GM12878 (cell line): Measurements from ENCODE around the gene PTPRN2. TPM values are rescaled to one million over a fixed set of nuclear protein-coding genes. Genes with fewer than 3 reads are reported as not detected.

ENCODE experiments used
- ATAC-seq: fragments of 200-7000 bp; cut with Tn5 transposase; 3 replicates; pipeline ENCODE4 v1.9.1; 2020; ENCODE audit warnings: mild to moderate bottlenecking, moderate library complexity
- BruUV-seq: library from RNA; stranded (reverse); fragments of 400-500 nt; replicated peaks from 2 replicates; lab custom pipeline; 2021; lab: Mats Ljungman, UMichigan
- CTCF ChIA-PET: fragments of 300-600 bp; sonication (Branson Sonifier 250); formaldehyde crosslinking; extraction: SDS; loops from one replicate; lab custom pipeline; 2021; ENCODE audit warnings: inconsistent platforms; lab: Yijun Ruan, JAX
- POLR2A ChIA-PET: fragments of 350-600 bp; formaldehyde crosslinking; extraction: SDS; loops from one replicate; lab custom pipeline; 2021; ENCODE audit warnings: inconsistent platforms; lab: Charles Lee
- RAD21 ChIA-PET: fragments of 300-600 bp; sonication (Branson Sonifier 250); formaldehyde crosslinking; loops from one replicate; lab custom pipeline; 2023; ENCODE audit warnings: antibody characterized with exemption; ENCODE audit not compliant: unreplicated experiment; lab: Charles Lee
- SMC1A ChIA-PET: fragments of 300-600 bp; sonication (Branson Sonifier 250); formaldehyde crosslinking; loops from one replicate; lab custom pipeline; 2023; ENCODE audit not compliant: unreplicated experiment, uncharacterized antibody; lab: Charles Lee
- DNase-seq: peaks from one replicate; pipeline ENCODE4 v3.0.0-alpha.2; 2011; ENCODE audit warnings: low read depth, low spot score
- FAIRE-seq: peaks from 3 replicates; lab custom pipeline; 2011; peaks lifted over from hg19 to GRCh38; lab: Jason Lieb, UNC
- H2AFZ ChIP-seq: 2 replicates; pipeline ENCODE4 v1.6.0; 2011; ENCODE audit warnings: low read depth, low read length, control low read depth; ENCODE audit not compliant: control insufficient read depth
- H3K27ac ChIP-seq: 2 replicates; pipeline ENCODE4 v1.5.1; 2011; ENCODE audit warnings: control low read depth; ENCODE audit not compliant: control insufficient read depth, insufficient read depth
- H3K27me3 ChIP-seq, 2 experiments: replicated peaks in 1 of 2; 2 replicates each; pipeline versions ENCODE4 v1.6.0 to v1.6.1; 2011; ENCODE audit warnings: low read length in 1 of 2; ENCODE audit not compliant: control insufficient read depth in 2 of 2, insufficient read depth in 2 of 2
- H3K36me3 ChIP-seq, 2 experiments: 2 replicates each; pipeline ENCODE4 v1.5.1; 2011; ENCODE audit warnings: low read length in 1 of 2; ENCODE audit not compliant: control insufficient read depth in 2 of 2, insufficient read depth in 2 of 2
- H3K4me1 ChIP-seq: 2 replicates; pipeline ENCODE4 v1.6.1; 2011; ENCODE audit warnings: mild to moderate bottlenecking, low read length, moderate library complexity, mixed read lengths; ENCODE audit not compliant: control insufficient read depth, insufficient read depth
- H3K4me2 ChIP-seq: 2 replicates; pipeline ENCODE4 v1.6.0; 2011; ENCODE audit warnings: control low read depth; ENCODE audit not compliant: control insufficient read depth, insufficient read depth
- H3K4me3 ChIP-seq: fragments of 200-600 bp; sonication (generic); 2 replicates; pipeline ENCODE4 v1.5.1; 2016
- H3K79me2 ChIP-seq: 2 replicates; pipeline ENCODE4 v1.6.0; 2011; ENCODE audit warnings: low read length; ENCODE audit not compliant: control insufficient read depth, insufficient read depth
- H3K9ac ChIP-seq: 2 replicates; pipeline ENCODE4 v1.8.0; 2011; ENCODE audit warnings: low read length, control low read depth, mixed read lengths; ENCODE audit not compliant: control insufficient read depth, insufficient read depth
- H3K9me3 ChIP-seq: replicated peaks from 3 replicates; pipeline ENCODE4 v1.5.1; 2011; ENCODE audit warnings: mild to moderate bottlenecking, low read length; ENCODE audit not compliant: control insufficient read depth, insufficient read depth
- H4K20me1 ChIP-seq: 2 replicates; pipeline ENCODE4 v1.6.0; 2011; ENCODE audit not compliant: control insufficient read depth, insufficient read depth
- ATF3 ChIP-seq: IDR thresholded peaks from 2 replicates; pipeline ENCODE4 v1.6.1; 2011; ENCODE audit warnings: low read depth, mild to moderate bottlenecking, low read length, moderate library complexity, borderline replicate concordance; ENCODE audit errors: extremely low read depth
- ATF7 ChIP-seq: fragments of 450-650 bp; IDR thresholded peaks from 2 replicates; pipeline ENCODE4 v1.6.1; 2016; ENCODE audit warnings: low read depth, mild to moderate bottlenecking
- BCL11A ChIP-seq: IDR thresholded peaks from 2 replicates; pipeline ENCODE4 v1.6.1; 2011; ENCODE audit warnings: low read depth, low read length
- ELK1 ChIP-seq: IDR thresholded peaks from 2 replicates; pipeline ENCODE4 v1.6.1; 2012; ENCODE audit warnings: low read depth, low read length, improper control_type of control experiment
- FOXK2 ChIP-seq: fragments of 450-650 bp; IDR thresholded peaks from 2 replicates; pipeline ENCODE4 v1.6.1; 2017; ENCODE audit warnings: mild to moderate bottlenecking, moderate library complexity
- IRF5 ChIP-seq: fragments of 450-650 bp; IDR thresholded peaks from 2 replicates; pipeline ENCODE4 v1.6.1; 2017; ENCODE audit warnings: borderline replicate concordance
- MEF2A ChIP-seq: IDR thresholded peaks from 2 replicates; pipeline ENCODE4 v1.6.1; 2011; ENCODE audit warnings: low read depth, mild to moderate bottlenecking, low read length, moderate library complexity; ENCODE audit not compliant: insufficient read depth
- POLR2AphosphoS5 ChIP-seq: IDR thresholded peaks from 2 replicates; pipeline ENCODE4 v1.6.1; 2011; ENCODE audit warnings: mild to moderate bottlenecking, low read length, inconsistent platforms
- SKIL ChIP-seq: fragments of 450-650 bp; IDR thresholded peaks from 2 replicates; pipeline ENCODE4 v1.6.1; 2017; ENCODE audit warnings: mild to moderate bottlenecking, low read depth, inconsistent platforms; ENCODE audit not compliant: poor library complexity, severe bottlenecking
- ZBTB40 ChIP-seq: fragments of 450-650 bp; IDR thresholded peaks from 2 replicates; pipeline ENCODE4 v1.6.1; 2016; ENCODE audit warnings: mild to moderate bottlenecking, moderate library complexity, borderline replicate concordance
- ZNF207 ChIP-seq: fragments of 450-650 bp; IDR thresholded peaks from 2 replicates; pipeline ENCODE4 v1.6.1; 2014; ENCODE audit warnings: antibody characterized with exemption, mild to moderate bottlenecking, borderline replicate concordance
- WGBS: methylation state at CpG from one replicate; pipeline ENCODE4 v1.1.6; 2016; ENCODE audit warnings: low lambda C conversion rate; ENCODE audit not compliant: insufficient replicate concordance, insufficient coverage; ENCODE audit errors: missing lambda C conversion rate; 5-methylcytosine and 5-hydroxymethylcytosine counted together
- in situ Hi-C: fragments of 300-500 bp; cut with MboI; formaldehyde crosslinking; loops from 9 replicates; pipeline ENCODE4 v1.14.3; 2018; ENCODE audit warnings: mixed read lengths
- intact Hi-C: fragments of 100-400 bp; cut with micrococcal nuclease; formaldehyde crosslinking; loops from one replicate; pipeline ENCODE4 v1.14.2; 2022; ENCODE audit not compliant: unreplicated experiment
- polyA plus RNA-seq, 11 experiments: library from polyadenylated mRNA; depleted of rRNA in 4 of 11; unstranded in 6 of 11; stranded (reverse) in 5 of 11; fragments of >200 nt; fragmentation: Nextera tagmentation in 4 of 11; fragmentation: Illumina TruSeq in 1 of 11; extraction: Ambion mirVana in 4 of 11; extraction: Trizol in 1 of 11; gene quantifications; 1 replicate in 1 of 11; 2 replicates in 10 of 11; pipeline versions ENCODE4 v1.2.1 to v1.2.3, GENCODE V29; 2011 to 2016; ENCODE audit warnings: inconsistent platforms in 2 of 11, missing spikeins in 2 of 11, low read depth in 1 of 11
- total RNA-seq, 4 experiments: library from RNA; depleted of rRNA in 3 of 4; stranded (reverse); fragments of >200 nt in 3 of 4; fragmentation: Illumina TruSeq in 1 of 4; extraction: Trizol in 1 of 4; gene quantifications; 2 replicates each; pipeline versions ENCODE4 v1.2.1 to v1.2.3, GENCODE V29; 2013 to 2021

Gene PTPRN2
- total and polyA plus RNA-seq, 10 of the 15 experiments (the other 5 are each of a cell fraction or from before 2014, with no cell fraction given): 5.4 TPM; not detected in 9

- no peak overlapping the region for H2AFZ ChIP-seq
- ChIA-PET CTCF (no interaction called here), POLR2A (no interaction called here), SMC1A (no interaction called here)
- no peaks in the 10 kb centered on the region for H3K36me3 ChIP-seq
- DNase-seq (no peak), FAIRE-seq (no peak), ATAC-seq (no peak)
- no peaks in the 10 kb centered on the region for H4K20me1 ChIP-seq
- H3K4me3 ChIP-seq: no peak overlapping the region
- no peaks in the 10 kb centered on the region for H3K4me1 ChIP-seq
- no peak overlapping the region for H3K9ac ChIP-seq
- no peaks in the 10 kb centered on the region for H3K79me2 ChIP-seq
- no peak overlapping the region for H3K4me2 ChIP-seq
- in situ Hi-C loops: no loop called here
- no peaks in the 10 kb centered on the region for H3K27me3 ChIP-seq
- no peaks in the 10 kb centered on the region; the same call in 2 of the 3 replicates for H3K9me3 ChIP-seq
- no TSS peak for BruUV-seq
- TF ChIP-seq MEF2A: no peak
- TF ChIP-seq ATF3: no peak
- no peak for TF ChIP-seq SKIL
- no peak for TF ChIP-seq BCL11A
- TF ChIP-seq IRF5: no peak
- TF ChIP-seq POLR2AphosphoS5: no peak
- no peak for TF ChIP-seq ZNF207
- TF ChIP-seq ELK1: no peak
- no peak for TF ChIP-seq FOXK2
- no peak for TF ChIP-seq ATF7
- no peak for TF ChIP-seq ZBTB40
- TF ChIP-seq, all 136 proteins: peak for 0
- intact Hi-C loops: no loop called here
- 49% methylated on average over 18 of the region's 20 CpGs for WGBS
- no peak overlapping the region for H3K27ac ChIP-seq
- RAD21 ChIA-PET: no interaction called here
These were observed 494.3 kb downstream of the PTPRN2 start for GRCh38 chr7:158093156-158093796.
